NCI-H1436 (cell line): ENCODE results near the gene DESI2.

Experiments
- DNase-seq: peaks from one replicate; lab custom pipeline; 2025; lab: John Stamatoyannopoulos, UW

The DESI2 gene

DNA sequence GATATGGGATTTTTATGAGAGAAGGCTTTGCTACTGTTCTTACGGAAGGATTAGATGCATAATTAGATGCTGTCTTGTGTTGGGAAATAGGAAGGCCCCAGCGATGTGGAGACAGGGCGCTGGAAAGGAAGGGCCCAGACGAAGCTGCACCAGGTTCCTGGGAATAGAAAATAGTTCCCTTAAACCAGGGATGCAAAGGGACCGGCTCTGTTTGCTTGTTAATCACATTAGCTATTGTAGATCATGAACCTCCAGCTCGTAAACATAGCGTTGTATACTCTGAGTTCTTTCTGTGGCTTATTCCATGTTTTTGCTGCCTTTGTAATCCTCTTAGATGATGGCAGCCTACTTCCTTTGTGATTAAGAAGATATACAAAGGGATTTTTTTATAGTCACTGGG lies 102.7 kb downstream of the DESI2 start:
- DNase-seq = no peak

DNA sequence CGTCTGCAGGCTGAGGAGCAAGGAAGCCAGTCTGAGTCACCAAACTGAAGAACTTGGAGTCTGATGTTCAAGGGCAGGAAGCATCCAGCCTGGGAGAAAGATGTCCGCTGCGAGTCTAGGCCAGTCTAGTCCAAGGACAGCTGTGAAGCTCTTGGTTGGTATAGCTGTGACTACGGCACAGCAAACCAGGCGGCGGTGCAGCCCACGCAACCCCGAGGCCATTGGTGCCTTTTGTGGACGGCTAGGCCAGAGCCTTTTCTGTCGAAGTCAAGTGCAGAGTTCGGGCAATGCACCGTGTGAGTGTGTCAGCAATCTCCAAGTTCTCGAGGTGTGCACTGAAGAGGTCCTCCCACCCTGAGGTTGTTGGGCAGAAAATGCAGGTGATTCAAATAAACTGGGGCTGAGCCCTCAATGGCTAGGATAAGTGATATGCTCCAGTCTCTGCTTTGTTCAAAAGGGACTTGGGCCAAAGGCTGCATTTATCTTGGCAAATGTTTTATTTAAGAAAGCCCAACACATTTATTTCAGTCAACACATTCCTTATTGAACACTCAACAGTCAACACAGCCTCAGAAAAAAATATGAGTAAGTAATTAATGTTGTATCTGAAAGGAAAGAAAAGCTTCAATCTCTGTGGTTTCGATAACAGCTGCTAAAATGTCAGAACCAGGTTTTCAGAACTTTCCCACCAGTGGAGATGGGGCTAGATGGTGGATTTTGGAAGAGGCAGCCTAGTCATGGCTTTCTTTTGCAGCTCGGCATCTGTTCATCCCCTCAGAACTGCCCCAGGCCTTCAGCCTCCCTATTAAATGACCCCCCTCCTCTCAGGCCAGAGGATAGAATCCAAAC lies 104.4 kb downstream of the DESI2 start:
- no peak for DNase-seq
